Hematopoietic multipotent progenitor cell treated with erythropoietin and hydrocortisone succinate and interleukin-3 and kit ligand, for 17 days (in vitro differentiated cells): ENCODE results near the gene DNMT3L.
"Not testable (repeated sequence)": the region's sequence is repeated elsewhere in the genome, so short reads cannot be mapped to it uniquely, and the experiment has no call there.

Source experiments
- DNase-seq: peaks from one replicate; pipeline ENCODE4 v3.0.0-alpha.2; 2015; ENCODE audit warnings: low spot score

Gene DNMT3L

DNA sequence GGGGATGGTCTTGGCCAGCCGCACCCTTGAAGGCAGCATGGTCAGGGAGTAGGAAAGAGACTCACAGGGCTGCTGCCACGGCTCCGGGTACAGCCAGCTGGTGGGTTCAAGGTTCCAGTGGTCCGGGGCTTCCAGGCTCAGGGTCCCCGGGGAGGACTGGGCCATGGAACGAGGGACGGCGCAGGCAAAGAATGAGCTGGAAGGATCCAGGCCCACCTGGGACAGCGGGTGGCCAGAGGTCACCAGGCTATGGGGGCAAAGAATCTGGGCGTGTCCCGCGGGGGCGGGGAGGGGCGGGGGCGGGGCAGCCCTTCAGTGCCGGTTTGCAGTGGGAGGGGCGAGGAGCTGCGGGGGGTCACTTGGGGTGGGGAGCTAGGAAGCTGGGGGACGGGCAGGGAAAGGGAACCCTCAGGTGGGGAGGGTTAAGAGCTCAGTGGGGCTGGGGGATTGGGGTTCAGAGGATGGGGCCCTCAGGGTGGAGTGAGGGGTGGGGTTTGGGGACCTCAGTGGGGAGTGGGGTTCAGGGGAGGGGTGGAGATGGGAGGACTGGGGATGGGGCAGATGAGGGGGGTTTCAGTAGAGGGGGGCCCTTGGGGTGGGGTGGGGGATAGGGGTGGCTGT is at the start of gene DNMT3L:
Gene DNMT3L (minus strand): TSS at position 223 of the 621 bp plus-strand sequence. CDS start 638 bp downstream, outside the sequence.
- no peak for DNase-seq

- DNase-seq: no peak
These were observed 49.2 kb upstream of the DNMT3L start for GRCh38 chr21:44310628-44311507.

GRCh38 chr21:44306936-44307704 is 45.4 kb upstream of the DNMT3L start:
- no peak for DNase-seq

- DNase-seq: no peak
These were observed 44.0 kb upstream of the DNMT3L start for GRCh38 chr21:44305691-44306090.

DNA sequence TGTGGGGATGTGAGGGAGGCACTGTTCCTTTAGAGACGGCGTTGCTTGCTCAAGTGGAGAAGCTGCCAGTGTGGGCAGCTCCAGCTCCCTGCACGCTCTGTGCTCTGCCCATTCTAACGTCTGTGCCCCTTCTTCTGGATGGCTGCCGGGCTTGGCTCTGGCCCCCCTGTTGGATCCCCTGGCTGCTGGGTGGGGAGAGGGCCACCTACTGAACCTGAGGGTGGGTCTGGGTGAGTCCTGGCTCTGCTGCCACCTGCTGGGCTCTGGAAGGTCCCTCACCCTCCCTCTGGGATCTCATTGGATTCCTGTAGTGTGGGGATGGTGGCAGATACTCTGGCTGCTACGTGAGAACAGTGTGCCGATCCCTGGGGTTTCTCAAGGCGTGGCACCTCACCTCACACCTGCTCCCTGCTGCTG is 43.2 kb upstream of the DNMT3L start:
- DNase-seq: no peak

GRCh38 chr21:44304011-44304616 is 42.4 kb upstream of the DNMT3L start:
- DNase-seq: no peak

DNA sequence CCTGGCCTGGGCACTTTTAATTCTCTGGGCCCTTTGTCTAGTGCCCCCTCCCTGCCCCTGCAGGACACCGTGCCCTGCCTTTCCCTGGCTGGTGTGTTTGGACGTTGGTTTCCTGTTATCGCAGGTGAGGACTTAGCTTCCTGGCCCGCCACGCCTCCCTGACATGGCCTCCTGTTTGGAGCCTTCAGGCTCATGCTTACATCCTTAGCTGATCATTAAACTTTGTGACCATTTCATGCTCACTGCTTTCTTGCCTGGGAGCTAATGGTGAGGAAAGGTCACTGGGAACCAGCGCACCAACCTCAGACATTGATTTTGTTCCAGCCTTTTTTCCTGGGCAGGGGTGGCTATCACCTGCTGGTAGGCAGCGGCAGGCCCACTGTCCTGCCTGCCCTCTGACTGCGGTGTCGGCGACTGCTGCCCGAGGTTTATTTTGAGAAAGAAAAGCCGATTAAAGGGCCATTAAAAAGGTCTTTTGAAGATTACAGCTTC is 41.8 kb upstream of the DNMT3L start:
- no peak for DNase-seq

- not testable (repeated sequence) for DNase-seq
These were observed 41.1 kb upstream of the DNMT3L start for GRCh38 chr21:44302573-44303401.

- no peak for DNase-seq
These were observed 40.3 kb upstream of the DNMT3L start for GRCh38 chr21:44301961-44302406.

- no peak for DNase-seq
These were observed 39.4 kb upstream of the DNMT3L start for GRCh38 chr21:44301141-44301540.

DNA sequence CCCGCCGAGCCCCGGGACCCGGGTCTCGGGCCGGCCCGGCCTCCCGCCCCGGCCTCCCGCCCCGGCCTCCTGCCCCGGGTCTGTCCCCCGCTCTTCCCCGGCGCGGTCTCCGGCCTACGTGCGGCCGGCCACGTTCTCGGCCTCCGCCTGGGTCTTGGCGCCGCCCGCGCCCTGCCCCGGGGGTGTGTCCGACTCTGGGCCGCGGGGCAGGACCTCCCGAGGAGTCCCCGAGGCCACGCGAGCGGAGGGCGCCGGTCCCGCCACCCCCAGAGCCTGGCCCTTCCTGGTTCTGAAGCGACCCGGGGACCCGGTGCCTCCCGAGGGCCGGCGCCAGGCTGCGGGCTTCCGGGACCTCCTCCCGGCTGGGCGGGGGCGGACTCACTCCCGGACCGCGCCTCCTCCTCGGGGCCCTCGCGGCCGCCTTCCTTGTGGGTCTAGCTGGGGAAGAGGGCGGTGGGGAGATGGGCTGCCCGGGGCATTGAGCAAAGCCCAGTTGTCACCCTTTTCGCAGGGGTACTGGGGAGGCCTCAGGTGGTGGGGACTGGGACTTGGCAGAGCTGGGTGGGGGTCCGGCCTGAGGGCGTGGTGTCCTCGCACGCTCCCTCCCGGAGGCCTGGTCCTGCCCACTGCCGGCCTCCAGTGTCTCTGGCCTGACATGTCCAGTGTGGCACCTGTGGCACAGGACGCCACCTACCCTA is 38.7 kb upstream of the DNMT3L start:
- DNase-seq: peak; percentile 12

- DNase-seq: peak; percentile 20
These were observed 38.0 kb upstream of the DNMT3L start, which contains the start of gene PFKL for GRCh38 chr21:44299458-44300261. TSS of gene PFKL (plus strand) at chr21:44300053. CDS start at chr21:44300106, 53 bp downstream.

DNA sequence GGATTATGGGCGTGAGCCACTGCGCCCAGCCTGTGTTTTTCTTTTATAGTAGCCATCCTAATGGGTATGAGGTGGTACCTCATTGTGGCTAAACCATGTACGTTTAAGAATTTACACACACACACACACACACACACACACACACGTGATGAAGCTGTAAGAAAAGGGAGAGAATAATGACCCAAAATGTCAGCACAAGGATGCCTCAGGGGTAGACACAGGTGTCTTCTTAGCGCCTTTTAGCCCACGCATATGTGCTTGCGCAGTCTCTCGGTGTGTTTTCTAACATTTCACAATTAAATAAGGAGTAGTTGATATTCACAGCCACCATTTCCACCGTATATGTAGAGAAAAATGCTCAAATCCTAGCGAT is 37.4 kb upstream of the DNMT3L start:
- DNase-seq: no peak

- DNase-seq: no peak
These were observed 36.6 kb upstream of the DNMT3L start for GRCh38 chr21:44298301-44298700.

DNA sequence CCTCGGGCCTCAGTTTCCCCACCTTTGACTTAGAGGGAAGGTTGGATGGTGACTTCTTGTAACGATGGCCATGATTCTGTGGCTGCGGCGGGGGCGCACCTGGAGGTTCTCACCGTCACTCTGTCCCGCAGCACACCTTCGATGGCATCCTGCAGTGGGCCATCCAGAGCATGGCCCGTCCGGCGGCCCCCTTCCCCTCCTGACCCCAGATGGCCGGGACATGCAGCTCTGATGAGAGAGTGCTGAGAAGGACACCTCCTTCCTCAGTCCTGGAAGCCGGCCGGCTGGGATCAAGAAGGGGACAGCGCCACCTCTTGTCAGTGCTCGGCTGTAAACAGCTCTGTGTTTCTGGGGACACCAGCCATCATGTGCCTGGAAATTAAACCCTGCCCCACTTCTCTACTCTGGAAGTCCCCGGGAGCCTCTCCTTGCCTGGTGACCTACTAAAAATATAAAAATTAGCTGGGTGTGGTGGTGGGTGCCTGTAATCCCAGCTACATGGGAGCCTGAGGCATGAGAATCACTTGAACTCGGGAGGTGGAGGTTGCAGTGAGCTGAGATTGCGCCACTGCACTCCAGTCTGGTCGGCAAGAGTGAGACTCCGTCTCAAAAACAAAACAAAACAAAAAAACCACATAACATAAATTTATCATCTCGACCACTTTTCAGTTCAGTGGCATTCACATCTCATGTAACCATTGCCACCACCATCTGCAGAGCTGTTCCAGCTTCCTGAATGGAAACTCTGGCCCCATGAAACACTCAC is 36.0 kb upstream of the DNMT3L start:
- DNase-seq: peak; percentile 15

GRCh38 chr21:44296916-44297315 is 35.2 kb upstream of the DNMT3L start:
- no peak for DNase-seq

- DNase-seq: no peak
These were observed 34.4 kb upstream of the DNMT3L start for GRCh38 chr21:44296103-44296519.

GRCh38 chr21:44295646-44296045 is 33.9 kb upstream of the DNMT3L start:
- no peak for DNase-seq

- DNase-seq: no peak
These were observed 33.5 kb upstream of the DNMT3L start for GRCh38 chr21:44295163-44295573.
